HFF-Myc (cell line): Measurements from ENCODE around the gene OTOF.

Experiments used
- DNase-seq: peaks from one replicate; pipeline ENCODE4 v3.0.0-alpha.2; 2011; ENCODE audit warnings: low read depth; ENCODE audit errors: extremely low read depth
- H3K4me3 ChIP-seq: replicated peaks from 2 replicates; pipeline ENCODE4 v1.5.1; 2011; ENCODE audit warnings: low read depth, mild to moderate bottlenecking, control low read depth, low read length
- TF ChIP-seq, protein P1 (sequence below): IDR thresholded peaks from 2 replicates; pipeline ENCODE4 v1.5.1; 2012; ENCODE audit warnings: mild to moderate bottlenecking, low read depth, low read length, control low read depth; ENCODE audit errors: missing control alignments

Gene OTOF

DNA sequence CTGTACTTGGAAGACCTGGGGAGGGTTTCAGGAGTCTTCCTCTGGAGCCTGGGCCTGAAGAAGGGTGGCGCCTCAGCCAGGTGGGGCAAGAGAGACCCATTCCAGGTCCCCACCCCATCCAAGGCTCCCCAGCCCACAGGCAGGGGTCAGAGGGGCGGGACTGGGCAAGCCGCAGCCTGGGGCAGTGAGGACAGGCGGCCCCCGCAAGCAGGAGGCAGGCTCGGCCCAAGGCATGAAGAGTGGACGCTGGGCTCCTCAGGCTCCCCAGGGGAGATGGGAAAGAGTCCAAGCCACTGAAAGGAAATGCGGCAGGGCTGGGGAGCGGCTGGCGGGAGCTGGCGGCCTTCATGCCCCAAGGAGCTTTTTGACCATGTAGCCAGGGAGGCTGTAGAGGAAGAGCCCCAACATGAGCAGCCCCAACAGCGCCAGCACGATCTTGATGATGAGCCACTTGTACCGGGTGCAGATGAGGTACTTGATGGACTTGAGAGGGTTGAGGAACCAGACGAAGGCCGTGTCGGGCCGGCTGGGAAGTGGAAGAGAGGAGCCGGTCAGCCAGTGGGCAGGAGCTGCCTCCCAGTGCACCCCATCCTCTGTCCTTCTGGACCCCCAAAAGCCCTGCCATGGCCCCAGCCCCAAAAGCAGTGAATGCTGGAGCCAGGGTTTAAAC, 20.1 kb downstream of the OTOF start:
- TF ChIP-seq, protein P1, sequence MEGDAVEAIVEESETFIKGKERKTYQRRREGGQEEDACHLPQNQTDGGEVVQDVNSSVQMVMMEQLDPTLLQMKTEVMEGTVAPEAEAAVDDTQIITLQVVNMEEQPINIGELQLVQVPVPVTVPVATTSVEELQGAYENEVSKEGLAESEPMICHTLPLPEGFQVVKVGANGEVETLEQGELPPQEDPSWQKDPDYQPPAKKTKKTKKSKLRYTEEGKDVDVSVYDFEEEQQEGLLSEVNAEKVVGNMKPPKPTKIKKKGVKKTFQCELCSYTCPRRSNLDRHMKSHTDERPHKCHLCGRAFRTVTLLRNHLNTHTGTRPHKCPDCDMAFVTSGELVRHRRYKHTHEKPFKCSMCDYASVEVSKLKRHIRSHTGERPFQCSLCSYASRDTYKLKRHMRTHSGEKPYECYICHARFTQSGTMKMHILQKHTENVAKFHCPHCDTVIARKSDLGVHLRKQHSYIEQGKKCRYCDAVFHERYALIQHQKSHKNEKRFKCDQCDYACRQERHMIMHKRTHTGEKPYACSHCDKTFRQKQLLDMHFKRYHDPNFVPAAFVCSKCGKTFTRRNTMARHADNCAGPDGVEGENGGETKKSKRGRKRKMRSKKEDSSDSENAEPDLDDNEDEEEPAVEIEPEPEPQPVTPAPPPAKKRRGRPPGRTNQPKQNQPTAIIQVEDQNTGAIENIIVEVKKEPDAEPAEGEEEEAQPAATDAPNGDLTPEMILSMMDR: no peak
- DNase-seq: no peak
- H3K4me3 ChIP-seq: no peak overlapping the region

DNA sequence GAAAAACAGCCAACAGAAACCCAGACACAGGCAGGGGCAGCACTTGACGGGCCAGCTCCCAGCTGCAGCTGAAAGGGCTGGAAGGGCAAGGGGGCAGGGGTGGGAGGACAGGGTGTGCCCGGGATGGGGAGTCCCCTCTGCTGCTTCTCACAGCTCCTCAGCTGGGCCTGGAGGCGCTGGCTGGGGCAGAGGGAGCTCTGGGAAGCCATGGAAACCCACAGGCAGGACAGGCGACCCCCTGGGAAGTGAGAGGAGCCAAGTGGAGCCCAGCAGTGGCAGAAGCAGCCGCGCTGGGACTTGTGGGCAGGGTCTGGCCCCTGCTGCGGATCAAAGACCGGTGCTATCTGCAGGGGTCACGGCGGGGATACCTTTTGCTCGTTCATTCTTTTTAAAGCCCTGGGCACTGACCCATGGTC, 20.7 kb downstream of the OTOF start:
- TF ChIP-seq, protein P1: no peak
- DNase-seq: no peak
- H3K4me3 ChIP-seq: no peak overlapping the region

DNA sequence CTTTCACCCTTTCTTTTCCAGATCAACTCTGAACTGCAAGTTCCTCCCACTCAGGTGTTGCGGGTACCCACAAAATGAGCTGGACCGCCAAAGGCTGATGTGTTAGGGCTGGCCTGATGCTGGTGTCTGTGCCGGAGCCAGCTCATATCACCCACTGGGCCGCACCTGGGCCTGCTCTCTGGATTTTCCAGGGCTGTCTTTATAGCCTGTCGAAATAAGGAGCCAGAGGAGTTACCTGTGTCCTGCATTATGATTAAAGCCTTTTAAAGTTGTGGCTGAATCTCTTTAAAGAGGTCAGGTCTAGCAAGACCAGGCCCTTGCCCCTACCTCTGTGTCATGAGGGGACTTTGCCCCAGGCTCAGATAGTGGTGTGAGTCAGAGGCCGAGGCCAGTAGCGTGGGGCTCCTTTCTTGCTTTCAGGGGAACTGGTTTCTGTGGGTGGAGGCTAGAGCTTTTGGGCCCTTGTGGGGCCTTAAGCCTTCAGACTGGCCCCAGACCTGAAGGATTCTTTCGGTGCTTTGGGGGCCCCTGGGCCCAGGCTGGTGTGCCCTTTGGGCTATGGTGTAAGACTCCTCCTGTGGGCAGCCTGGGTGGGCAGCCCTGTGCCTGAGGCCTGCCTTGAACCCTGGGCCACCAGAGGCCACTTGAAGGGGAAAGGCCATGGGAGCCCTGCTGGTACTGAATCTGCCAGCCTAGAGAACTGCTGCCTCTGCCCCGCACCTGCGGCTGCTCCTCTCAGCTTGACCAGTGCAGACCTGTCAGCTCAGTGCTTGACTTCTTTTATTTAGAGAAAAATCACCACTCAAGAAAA, 21.3 kb downstream of the OTOF start:
- TF ChIP-seq, protein P1: no peak
- DNase-seq: no peak
- H3K4me3 ChIP-seq: no peak overlapping the region

DNA sequence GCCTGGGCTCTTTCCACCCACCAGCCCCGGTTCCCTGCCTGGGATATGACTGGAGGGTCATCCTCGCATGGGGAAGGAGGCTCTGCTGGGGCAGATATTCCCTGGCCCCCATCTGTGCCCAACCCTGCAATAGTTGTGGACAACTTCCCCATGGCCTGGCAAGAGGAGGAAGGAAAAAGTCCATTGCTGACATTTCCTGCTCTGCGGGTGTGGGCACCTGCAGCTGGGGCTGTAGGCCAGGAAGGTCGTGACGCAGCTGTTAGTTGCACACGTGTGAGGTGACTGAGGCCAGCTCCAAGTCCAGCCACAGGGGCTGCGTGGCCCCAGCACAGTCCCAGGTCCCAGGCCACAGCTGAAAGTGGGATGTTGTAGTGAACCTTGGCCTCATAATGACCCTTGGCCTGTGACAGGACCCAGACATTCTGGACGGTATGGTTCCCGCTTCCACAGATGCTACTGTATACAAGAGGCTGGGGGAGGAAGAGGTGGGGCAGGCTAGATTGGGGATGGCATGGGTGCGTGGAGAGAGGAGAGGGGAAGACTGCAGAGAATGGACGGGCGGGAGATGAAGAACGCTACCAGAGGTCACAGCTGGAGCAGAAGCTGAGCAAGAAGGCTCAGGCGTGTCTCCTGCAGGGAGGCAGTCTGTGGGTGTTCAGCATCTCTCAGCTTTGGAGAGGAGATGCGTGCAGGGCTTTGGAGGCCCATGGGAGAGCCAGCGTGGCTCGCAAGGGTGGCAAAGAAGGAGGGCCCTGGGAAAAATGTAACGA, 22.1 kb downstream of the OTOF start:
- TF ChIP-seq, protein P1: no peak
- DNase-seq: no peak
- no peak overlapping the region for H3K4me3 ChIP-seq

DNA sequence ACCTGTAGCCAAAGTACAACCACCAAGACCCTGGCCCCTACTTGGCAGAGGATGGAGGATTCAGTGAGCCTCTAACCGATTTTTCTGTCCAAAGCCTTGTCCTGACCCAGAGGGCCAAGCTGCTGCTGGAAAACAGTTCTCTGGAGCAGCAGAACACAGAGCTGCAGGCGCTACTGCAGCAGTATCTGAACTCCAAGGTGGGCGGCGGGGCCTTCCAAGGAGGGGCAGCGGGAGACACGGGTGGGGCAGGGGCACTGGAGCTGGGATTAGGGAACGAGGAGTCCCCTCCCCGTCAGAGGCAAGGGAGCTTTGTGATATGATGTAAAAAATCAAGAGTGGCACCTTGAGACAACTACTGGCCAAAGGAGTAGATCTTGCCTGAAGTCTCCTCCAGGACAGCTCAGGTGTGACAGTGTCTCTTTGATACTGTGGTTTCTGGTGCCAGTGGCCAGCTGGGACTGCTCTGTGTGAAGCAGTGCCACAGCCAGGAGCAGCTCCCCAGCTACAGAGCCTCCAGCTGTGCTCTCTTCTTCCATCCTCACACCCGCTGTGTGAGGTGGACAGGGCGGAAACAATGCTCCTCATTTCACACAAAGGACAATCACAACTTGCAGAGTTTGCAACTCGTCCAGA, 22.8 kb downstream of the OTOF start:
- no peak overlapping the region for H3K4me3 ChIP-seq
- no peak for DNase-seq
- TF ChIP-seq, protein P1: no peak

DNA sequence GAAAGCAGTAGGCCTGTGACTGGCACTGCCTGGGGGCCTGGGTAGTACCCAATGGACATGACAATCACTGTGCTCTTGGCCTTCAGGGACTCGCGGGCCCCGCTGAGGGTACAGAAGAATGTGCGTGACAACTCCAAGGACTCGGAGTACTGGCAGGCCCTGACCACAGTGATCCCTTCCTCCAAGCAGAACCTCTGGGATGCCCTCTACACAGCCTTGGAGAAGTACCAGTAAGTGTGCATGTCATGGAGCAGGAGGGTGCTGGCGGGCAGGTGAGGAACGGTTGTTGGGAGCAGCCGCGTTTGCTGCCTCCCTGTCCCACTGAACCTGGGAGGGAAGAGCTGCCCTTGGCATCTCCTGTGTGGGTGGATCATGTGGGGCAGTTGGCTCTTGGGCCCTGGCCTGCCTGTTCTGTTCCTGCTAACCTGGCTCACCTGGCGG, 23.3 kb downstream of the OTOF start:
- no peak overlapping the region for H3K4me3 ChIP-seq
- DNase-seq: no peak
- TF ChIP-seq, protein P1: no peak
